Measurements from ENCODE around the gene PMVK.

Gene PMVK

GRCh38 chr1:154879038-154879421 is 57.5 kb downstream of the PMVK start:
- H3K9me3 ChIP-seq (ENCODE audit: insufficient read depth, low read length, severe bottlenecking): no peaks in the 10 kb centered on the region
- no peak overlapping the region for H3K9ac ChIP-seq (ENCODE audit: low read depth, low read length)
- no peak for ATAC-seq (ENCODE audit: insufficient read depth, low read depth)

GRCh38 chr1:154878371-154879037 is 58.0 kb downstream of the PMVK start:
- TF ChIP-seq EZH2 (IDR thresholded peaks at IDR 0.05; ENCODE audit: borderline replicate concordance, low read depth, low read length, severe bottlenecking): no peak
- TF ChIP-seq CTCF (IDR thresholded peaks at IDR 0.05; ENCODE audit: borderline replicate concordance, extremely low read depth, low read length, poor library complexity, severe bottlenecking): peak; percentile 91
- Histone ChIP-seq H2AFZ (ENCODE audit: low read depth, low read length) (no peak overlapping the region), H3K4me3 (ENCODE audit: low read depth in 1 of 2, low read length in 2 of 2) (no peak overlapping the region), H3K9me3 (ENCODE audit: insufficient read depth, low read length, severe bottlenecking) (no peaks in the 10 kb centered on the region), H4K20me1 (ENCODE audit: insufficient read depth, low read length) (no peaks in the 10 kb centered on the region), H3K79me2 (ENCODE audit: insufficient read depth, low read length) (no peaks in the 10 kb centered on the region), H3K4me1 (ENCODE audit: insufficient read depth, low read length) (no peaks in the 10 kb centered on the region), H3K27ac (ENCODE audit: low read length) (no peak overlapping the region), H3K4me2 (ENCODE audit: insufficient read depth, low read length) (no peak overlapping the region), H3K9ac (ENCODE audit: low read depth, low read length) (no peak overlapping the region), H3K36me3 (ENCODE audit: insufficient read depth, low read length) (no peaks in the 10 kb centered on the region), H3K27me3 (ENCODE audit: insufficient read depth, low read length, poor library complexity) (peaks cover 19% of the 10 kb centered on the region)
- peak; percentile 68 for DNase-seq
- ATAC-seq (ENCODE audit: insufficient read depth, low read depth): peak; percentile 97

More at GRCh38 chr1:154879038-154879421, 57.5 kb downstream of the PMVK start:
- H4K20me1 ChIP-seq (ENCODE audit: insufficient read depth, low read length): no peaks in the 10 kb centered on the region
- no peak for TF ChIP-seq CTCF (IDR thresholded peaks at IDR 0.05; ENCODE audit: borderline replicate concordance, extremely low read depth, low read length, poor library complexity, severe bottlenecking)
- TF ChIP-seq EZH2 (IDR thresholded peaks at IDR 0.05; ENCODE audit: borderline replicate concordance, low read depth, low read length, severe bottlenecking): no peak
- no peak overlapping the region for H3K4me3 ChIP-seq (ENCODE audit: low read depth in 1 of 2, low read length in 2 of 2)
- no peak for DNase-seq
- H3K4me1 ChIP-seq (ENCODE audit: insufficient read depth, low read length): no peaks in the 10 kb centered on the region
- no peak overlapping the region for H3K4me2 ChIP-seq (ENCODE audit: insufficient read depth, low read length)
- H2AFZ ChIP-seq (ENCODE audit: low read depth, low read length): no peak overlapping the region
- no peak overlapping the region for H3K27ac ChIP-seq (ENCODE audit: low read length)
- no peaks in the 10 kb centered on the region for H3K79me2 ChIP-seq (ENCODE audit: insufficient read depth, low read length)
- peaks cover 22% of the 10 kb centered on the region for H3K27me3 ChIP-seq (ENCODE audit: insufficient read depth, low read length, poor library complexity)
- H3K36me3 ChIP-seq (ENCODE audit: insufficient read depth, low read length): no peaks in the 10 kb centered on the region

GRCh38 chr1:154877370-154877974 is 59.0 kb downstream of the PMVK start:
- Histone ChIP-seq H3K4me1 (ENCODE audit: insufficient read depth, low read length) (no peaks in the 10 kb centered on the region), H3K36me3 (ENCODE audit: insufficient read depth, low read length) (no peaks in the 10 kb centered on the region), H3K9me3 (ENCODE audit: insufficient read depth, low read length, severe bottlenecking) (no peaks in the 10 kb centered on the region), H4K20me1 (ENCODE audit: insufficient read depth, low read length) (no peaks in the 10 kb centered on the region), H3K27ac (ENCODE audit: low read length) (no peak overlapping the region), H3K9ac (ENCODE audit: low read depth, low read length) (no peak overlapping the region), H3K4me2 (ENCODE audit: insufficient read depth, low read length) (no peak overlapping the region), H3K4me3 (ENCODE audit: low read depth in 1 of 2, low read length in 2 of 2) (no peak overlapping the region), H3K27me3 (ENCODE audit: insufficient read depth, low read length, poor library complexity) (peaks cover 19% of the 10 kb centered on the region), H2AFZ (ENCODE audit: low read depth, low read length) (no peak overlapping the region), H3K79me2 (ENCODE audit: insufficient read depth, low read length) (no peaks in the 10 kb centered on the region)
- DNase-seq: no peak
- no peak for ATAC-seq (ENCODE audit: insufficient read depth, low read depth)
- TF ChIP-seq CTCF (IDR thresholded peaks at IDR 0.05; ENCODE audit: borderline replicate concordance, extremely low read depth, low read length, poor library complexity, severe bottlenecking): no peak
- TF ChIP-seq EZH2 (IDR thresholded peaks at IDR 0.05; ENCODE audit: borderline replicate concordance, low read depth, low read length, severe bottlenecking): no peak
